ENCODE measurements around the gene CEP41.

Gene CEP41

GRCh38 chr7:130441408-130441869, 623 bp upstream of the CEP41 start:
- TF ChIP-seq MYC (IDR thresholded peaks at IDR 0.05; ENCODE audit: low read depth, low read length) = no peak
- peak; percentile 31 for DNase-seq (ENCODE audit: low read depth)
- H3K4me3 ChIP-seq (ENCODE audit: low read depth, low read length) = peak overlapping the region; percentile 56

DNA sequence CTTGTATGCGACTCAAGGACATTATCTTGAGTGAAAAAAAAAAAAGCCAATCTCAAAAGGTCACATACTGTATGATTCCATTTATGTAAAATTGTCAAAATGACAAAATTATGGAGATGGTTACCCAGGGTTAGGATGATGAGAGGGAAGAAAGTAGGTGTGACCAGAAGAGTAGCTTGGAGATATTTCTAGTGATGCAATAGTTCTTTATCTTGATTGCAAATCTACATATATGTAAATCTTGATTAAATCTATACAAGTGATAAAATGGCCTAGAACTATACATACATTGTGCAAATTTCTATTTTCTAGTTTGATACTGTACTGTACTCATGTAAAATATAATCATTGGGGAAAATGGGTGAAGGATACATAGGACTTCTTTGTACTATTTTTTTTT, 4.6 kb downstream of the CEP41 start:
- H3K4me3 ChIP-seq (ENCODE audit: low read depth, low read length) = no peak overlapping the region

DNA sequence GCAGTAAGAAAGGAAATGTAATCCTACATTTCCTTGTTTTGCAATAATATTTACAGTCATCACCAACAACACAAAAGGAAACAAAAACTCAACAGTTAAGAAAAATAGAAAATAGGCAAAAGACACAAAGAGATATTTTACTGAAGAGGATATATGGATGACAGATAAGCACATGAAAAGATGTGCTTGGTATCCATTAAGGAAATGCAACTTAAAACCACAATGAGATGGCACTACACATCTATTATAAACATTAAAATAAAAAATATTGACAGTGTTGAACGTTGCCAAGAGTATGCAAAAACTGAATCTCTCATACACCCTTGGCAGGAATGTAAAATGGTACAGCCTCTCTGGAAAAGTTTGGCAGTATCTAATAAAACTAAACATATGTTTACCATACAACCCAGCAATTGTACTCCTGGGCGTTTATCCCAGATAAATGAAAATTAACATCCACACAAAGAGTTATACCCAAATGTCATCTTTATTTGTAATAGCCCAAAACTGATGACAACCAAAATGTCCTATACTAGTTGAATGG, 5.4 kb downstream of the CEP41 start:
- no peak overlapping the region for H3K4me3 ChIP-seq (ENCODE audit: low read depth, low read length)
- TF ChIP-seq POLR2A (IDR thresholded peaks at IDR 0.05; ENCODE audit: extremely low read depth, insufficient read length) (no peak), MYC (IDR thresholded peaks at IDR 0.05; ENCODE audit: low read depth, low read length) (no peak)
- TF ChIP-seq, protein P1, sequence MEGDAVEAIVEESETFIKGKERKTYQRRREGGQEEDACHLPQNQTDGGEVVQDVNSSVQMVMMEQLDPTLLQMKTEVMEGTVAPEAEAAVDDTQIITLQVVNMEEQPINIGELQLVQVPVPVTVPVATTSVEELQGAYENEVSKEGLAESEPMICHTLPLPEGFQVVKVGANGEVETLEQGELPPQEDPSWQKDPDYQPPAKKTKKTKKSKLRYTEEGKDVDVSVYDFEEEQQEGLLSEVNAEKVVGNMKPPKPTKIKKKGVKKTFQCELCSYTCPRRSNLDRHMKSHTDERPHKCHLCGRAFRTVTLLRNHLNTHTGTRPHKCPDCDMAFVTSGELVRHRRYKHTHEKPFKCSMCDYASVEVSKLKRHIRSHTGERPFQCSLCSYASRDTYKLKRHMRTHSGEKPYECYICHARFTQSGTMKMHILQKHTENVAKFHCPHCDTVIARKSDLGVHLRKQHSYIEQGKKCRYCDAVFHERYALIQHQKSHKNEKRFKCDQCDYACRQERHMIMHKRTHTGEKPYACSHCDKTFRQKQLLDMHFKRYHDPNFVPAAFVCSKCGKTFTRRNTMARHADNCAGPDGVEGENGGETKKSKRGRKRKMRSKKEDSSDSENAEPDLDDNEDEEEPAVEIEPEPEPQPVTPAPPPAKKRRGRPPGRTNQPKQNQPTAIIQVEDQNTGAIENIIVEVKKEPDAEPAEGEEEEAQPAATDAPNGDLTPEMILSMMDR (IDR thresholded peaks at IDR 0.05; ENCODE audit: low read depth, low read length) = no peak
- TF ChIP-seq, protein P2, sequence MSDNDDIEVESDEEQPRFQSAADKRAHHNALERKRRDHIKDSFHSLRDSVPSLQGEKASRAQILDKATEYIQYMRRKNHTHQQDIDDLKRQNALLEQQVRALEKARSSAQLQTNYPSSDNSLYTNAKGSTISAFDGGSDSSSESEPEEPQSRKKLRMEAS (IDR thresholded peaks at IDR 0.05; ENCODE audit: low read depth, low read length) = no peak
- no peak for DNase-seq (ENCODE audit: low read depth)

More for the DNA sequence above, 4.6 kb downstream of the CEP41 start:
- TF ChIP-seq, protein P1 (IDR thresholded peaks at IDR 0.05; ENCODE audit: low read depth, low read length) = no peak
- TF ChIP-seq MYC (IDR thresholded peaks at IDR 0.05; ENCODE audit: low read depth, low read length) = no peak
- no peak for TF ChIP-seq POLR2A (IDR thresholded peaks at IDR 0.05; ENCODE audit: extremely low read depth, insufficient read length)
- TF ChIP-seq, protein P2 (IDR thresholded peaks at IDR 0.05; ENCODE audit: low read depth, low read length) = no peak
- no peak for DNase-seq (ENCODE audit: low read depth)

DNA sequence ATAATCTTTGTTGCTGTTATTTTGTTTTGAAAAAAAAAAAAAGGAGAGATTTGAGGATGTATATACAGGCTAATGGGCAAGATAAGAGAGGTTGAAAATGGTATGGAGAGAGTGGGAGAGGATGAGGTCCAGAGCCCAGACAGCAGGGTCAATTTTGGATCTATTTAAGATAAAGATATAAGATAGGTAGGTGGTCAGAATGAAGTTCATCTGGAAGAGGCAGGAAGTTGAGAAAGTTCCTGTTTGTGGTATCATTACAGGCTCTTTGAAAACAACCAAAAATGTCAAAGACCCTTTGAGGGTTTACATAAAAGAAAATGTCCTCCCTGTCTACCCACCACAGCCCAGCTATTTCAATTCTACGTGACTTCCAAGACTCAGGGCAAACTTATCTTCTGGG, 7.5 kb downstream of the CEP41 start:
- no peak overlapping the region for H3K4me3 ChIP-seq (ENCODE audit: low read depth, low read length)
- TF ChIP-seq, protein P1 (IDR thresholded peaks at IDR 0.05; ENCODE audit: low read depth, low read length) = no peak
- TF ChIP-seq MYC (IDR thresholded peaks at IDR 0.05; ENCODE audit: low read depth, low read length) = no peak
- TF ChIP-seq, protein P2 (IDR thresholded peaks at IDR 0.05; ENCODE audit: low read depth, low read length) = no peak
- no peak for TF ChIP-seq POLR2A (IDR thresholded peaks at IDR 0.05; ENCODE audit: extremely low read depth, insufficient read length)
- DNase-seq (ENCODE audit: low read depth) = peak; percentile 72

- H3K4me3 ChIP-seq (ENCODE audit: low read depth, low read length) = no peak overlapping the region
- TF ChIP-seq MYC (IDR thresholded peaks at IDR 0.05; ENCODE audit: low read depth, low read length) (no peak), POLR2A (IDR thresholded peaks at IDR 0.05; ENCODE audit: extremely low read depth, insufficient read length) (no peak)
- TF ChIP-seq, protein P2 (IDR thresholded peaks at IDR 0.05; ENCODE audit: low read depth, low read length) = no peak
- TF ChIP-seq, protein P1 (IDR thresholded peaks at IDR 0.05; ENCODE audit: low read depth, low read length) = no peak
- DNase-seq (ENCODE audit: low read depth) = peak; percentile 20
Measured at GRCh38 chr7:130432886-130433285, 7.9 kb downstream of the CEP41 start.

DNA sequence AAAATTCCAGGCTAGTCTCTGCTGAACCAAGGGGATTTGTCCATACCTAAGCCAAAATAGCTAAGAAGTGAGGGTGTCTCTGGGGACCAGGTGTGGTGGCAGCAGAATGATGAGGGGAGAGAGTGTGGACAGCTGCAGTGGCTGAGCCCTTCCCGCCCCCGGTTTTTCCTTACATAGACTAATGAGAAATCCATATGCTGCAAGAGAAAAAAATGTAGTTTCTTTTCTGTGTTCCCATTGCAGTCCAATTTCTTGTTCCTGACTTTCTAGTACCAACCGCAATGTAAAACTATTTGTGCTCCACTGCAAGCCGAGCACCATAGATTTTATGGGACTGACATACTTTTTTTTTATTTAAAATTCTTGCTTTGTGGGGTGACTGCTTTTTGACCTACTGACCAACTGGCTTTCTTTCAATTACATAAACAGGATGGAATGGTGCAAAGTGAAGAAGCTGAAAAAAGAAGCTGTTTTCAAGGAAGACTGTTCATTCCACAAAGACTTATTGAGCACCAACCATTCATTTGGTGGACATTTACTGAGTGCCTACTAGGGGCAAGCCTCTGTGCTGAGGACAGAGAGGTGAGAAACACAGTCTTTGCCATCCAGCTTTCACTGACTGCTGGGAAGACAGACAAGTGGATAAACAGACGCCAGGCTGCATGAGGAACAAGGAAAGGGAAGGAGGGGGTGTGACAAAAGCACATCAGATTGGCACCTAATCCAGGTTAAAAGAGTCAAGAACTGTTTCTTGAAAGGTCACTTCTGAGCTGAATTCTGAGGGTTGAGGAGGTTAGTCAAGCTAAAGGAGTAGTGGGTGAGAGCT, 9.8 kb downstream of the CEP41 start:
- peak; percentile 70 for DNase-seq (ENCODE audit: low read depth)
- no peak overlapping the region for H3K4me3 ChIP-seq (ENCODE audit: low read depth, low read length)
- TF ChIP-seq, protein P2 (IDR thresholded peaks at IDR 0.05; ENCODE audit: low read depth, low read length) = no peak
- TF ChIP-seq POLR2A (IDR thresholded peaks at IDR 0.05; ENCODE audit: extremely low read depth, insufficient read length) = no peak
- TF ChIP-seq, protein P1 (IDR thresholded peaks at IDR 0.05; ENCODE audit: low read depth, low read length) = no peak
- no peak for TF ChIP-seq MYC (IDR thresholded peaks at IDR 0.05; ENCODE audit: low read depth, low read length)
